Measurements from ENCODE around the gene SLC4A5.

Gene SLC4A5

DNA sequence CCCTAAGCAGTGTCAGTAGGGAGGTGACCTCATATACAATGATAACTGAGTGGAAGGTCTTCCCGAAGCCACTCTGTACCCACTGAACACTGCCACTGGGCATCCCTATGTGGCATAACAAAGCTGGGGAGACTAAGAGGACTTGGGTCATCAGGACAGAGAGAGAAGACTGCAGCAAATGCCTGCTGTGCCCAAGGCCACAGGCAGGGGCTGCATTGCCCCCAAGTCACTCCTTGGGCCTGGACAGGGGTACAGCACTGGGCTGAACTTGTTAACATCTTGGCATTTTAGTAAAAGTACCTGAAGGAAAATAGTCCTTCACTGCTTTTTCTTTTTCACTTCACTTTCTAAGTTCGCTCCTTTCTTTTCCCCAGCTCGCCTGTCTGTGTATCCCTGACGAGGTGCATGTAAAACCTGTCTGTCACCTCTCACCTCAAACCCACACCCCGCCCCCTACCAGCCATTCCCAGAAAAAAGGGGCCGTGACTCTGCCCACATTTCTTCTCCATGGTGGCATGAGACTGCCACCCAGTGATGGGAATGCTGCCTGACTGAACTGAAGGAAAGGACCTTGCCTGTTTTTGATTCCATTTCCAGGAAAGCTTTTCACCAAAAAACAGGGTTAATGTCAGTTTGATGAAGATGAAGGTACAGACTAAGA, 81.9 kb downstream of the SLC4A5 start:
- H3K4me3 ChIP-seq (ENCODE audit: low read depth, low read length): no peak overlapping the region
- TF ChIP-seq, protein P1, sequence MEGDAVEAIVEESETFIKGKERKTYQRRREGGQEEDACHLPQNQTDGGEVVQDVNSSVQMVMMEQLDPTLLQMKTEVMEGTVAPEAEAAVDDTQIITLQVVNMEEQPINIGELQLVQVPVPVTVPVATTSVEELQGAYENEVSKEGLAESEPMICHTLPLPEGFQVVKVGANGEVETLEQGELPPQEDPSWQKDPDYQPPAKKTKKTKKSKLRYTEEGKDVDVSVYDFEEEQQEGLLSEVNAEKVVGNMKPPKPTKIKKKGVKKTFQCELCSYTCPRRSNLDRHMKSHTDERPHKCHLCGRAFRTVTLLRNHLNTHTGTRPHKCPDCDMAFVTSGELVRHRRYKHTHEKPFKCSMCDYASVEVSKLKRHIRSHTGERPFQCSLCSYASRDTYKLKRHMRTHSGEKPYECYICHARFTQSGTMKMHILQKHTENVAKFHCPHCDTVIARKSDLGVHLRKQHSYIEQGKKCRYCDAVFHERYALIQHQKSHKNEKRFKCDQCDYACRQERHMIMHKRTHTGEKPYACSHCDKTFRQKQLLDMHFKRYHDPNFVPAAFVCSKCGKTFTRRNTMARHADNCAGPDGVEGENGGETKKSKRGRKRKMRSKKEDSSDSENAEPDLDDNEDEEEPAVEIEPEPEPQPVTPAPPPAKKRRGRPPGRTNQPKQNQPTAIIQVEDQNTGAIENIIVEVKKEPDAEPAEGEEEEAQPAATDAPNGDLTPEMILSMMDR (IDR thresholded peaks at IDR 0.05; ENCODE audit: low read depth, low read length, missing control alignments): peak; percentile 47
- DNase-seq (ENCODE audit: low read depth): no peak
- in situ Hi-C loops (cut with HindIII; ENCODE audit: low sequenced_read_pairs): no loop called here

DNA sequence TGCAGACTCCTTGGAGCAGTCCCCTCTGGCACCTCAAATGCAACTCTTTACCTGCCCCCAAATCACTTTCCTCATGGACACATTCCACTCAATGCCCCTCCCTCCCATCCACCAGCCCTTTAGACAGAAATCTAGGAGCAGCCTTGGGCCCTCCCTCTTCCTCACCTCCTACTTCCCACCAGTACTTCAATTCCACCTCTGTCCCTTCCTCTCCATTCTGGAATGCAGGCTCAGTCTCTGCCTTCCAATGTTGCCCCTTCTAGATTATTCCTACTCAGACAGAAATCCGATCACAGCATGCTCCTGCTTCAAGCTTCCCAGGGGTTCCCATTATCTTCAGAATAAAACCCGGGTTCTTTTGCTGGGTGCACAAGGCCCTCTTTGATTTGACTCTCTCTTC, 82.7 kb downstream of the SLC4A5 start:
- TF ChIP-seq, protein P1 (IDR thresholded peaks at IDR 0.05; ENCODE audit: low read depth, low read length, missing control alignments): no peak
- DNase-seq (ENCODE audit: low read depth): no peak
- in situ Hi-C loops (cut with HindIII; ENCODE audit: low sequenced_read_pairs): no loop called here
- H3K4me3 ChIP-seq (ENCODE audit: low read depth, low read length): no peak overlapping the region

DNA sequence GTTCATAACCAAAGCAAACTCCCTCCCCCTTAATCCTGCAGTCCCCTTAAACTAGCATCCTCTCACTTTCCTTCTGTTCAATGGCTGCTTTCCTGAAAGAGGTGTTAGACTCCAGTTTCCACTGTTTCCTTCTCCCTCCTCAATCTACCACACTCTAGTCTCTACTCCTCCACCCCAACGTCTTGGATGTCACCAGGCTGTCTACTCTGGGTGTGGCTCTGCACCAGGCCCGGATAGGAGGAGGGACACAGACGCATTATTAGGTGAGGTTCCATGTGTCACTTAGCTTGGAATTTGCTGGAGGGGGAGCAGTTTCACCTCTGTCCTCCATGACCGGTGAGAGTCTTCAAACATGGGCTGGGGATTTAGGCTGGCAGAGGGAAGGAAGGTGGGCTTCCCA, 83.5 kb downstream of the SLC4A5 start:
- TF ChIP-seq, protein P1 (IDR thresholded peaks at IDR 0.05; ENCODE audit: low read depth, low read length, missing control alignments): no peak
- DNase-seq (ENCODE audit: low read depth): no peak
- no peak overlapping the region for H3K4me3 ChIP-seq (ENCODE audit: low read depth, low read length)
- in situ Hi-C loops (cut with HindIII; ENCODE audit: low sequenced_read_pairs): no loop called here

DNA sequence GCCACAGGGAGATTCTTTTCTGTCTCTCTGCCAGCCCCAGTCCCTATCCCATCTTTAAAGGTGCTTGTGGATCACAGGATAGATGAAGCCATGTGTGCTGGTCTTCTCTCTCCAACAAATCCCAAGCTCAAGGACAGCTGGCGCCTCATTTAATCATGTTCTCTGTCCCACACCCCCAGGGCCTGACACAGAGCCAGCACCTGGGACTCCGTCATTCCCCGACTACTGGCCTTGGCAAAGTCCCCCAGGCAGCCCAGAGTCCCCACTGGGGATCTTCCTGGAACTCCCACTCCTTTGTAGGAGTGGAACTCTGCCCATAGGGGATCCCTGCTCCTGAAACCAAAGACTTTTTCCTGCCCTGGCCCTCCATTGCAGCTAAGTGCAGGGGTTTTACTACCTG, 84.0 kb downstream of the SLC4A5 start:
- in situ Hi-C loops (cut with HindIII; ENCODE audit: low sequenced_read_pairs): no loop called here
- no peak for DNase-seq (ENCODE audit: low read depth)
- no peak overlapping the region for H3K4me3 ChIP-seq (ENCODE audit: low read depth, low read length)
- TF ChIP-seq, protein P1 (IDR thresholded peaks at IDR 0.05; ENCODE audit: low read depth, low read length, missing control alignments): no peak

DNA sequence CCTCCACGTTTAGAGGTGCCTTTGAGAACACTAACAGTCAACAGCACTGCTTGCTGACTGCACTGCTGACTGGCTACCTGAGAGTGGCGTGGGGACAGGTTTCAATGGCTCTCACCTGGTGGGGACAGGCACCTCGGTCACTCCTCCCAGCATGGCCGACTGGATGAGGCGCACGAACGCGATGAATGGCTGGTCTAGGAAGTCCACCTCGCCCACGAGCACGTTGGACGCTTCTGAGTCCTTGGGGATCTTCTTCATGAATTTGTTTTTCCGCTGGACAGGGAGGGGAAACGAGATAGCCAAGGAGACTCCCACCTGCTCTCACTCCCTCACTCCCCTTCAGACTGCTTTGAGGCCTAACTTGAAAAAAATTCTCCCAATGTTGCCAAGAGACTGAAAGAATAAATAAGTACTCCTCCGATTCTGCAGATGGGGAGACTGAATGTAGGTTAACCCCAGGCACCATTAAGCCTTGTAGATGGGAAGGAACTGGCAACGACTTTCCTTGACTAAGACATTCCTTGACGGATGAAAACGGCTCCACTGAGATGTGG, 87.5 kb downstream of the SLC4A5 start:
- TF ChIP-seq, protein P1 (IDR thresholded peaks at IDR 0.05; ENCODE audit: low read depth, low read length, missing control alignments): no peak
- no peak for DNase-seq (ENCODE audit: low read depth)
- in situ Hi-C loops (cut with HindIII; ENCODE audit: low sequenced_read_pairs): no loop called here
- H3K4me3 ChIP-seq (ENCODE audit: low read depth, low read length): no peak overlapping the region

DNA sequence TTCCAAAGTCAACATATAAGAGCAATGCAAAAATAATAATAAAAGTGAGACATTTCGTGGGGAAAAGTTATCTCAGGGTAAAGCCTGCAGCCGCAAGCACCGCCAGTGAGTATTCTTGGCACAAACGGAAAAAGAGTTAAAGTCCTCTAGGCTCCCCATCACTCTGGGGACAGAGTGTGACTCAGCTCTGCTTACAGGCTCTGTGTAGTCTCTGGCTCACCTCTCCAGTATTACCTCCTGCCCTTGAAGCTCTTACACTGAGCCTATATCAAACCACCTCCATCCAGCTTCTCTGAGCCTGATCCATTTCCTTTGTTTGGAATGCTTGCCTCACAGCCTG, 89.3 kb downstream of the SLC4A5 start:
- TF ChIP-seq, protein P1 (IDR thresholded peaks at IDR 0.05; ENCODE audit: low read depth, low read length, missing control alignments): no peak
- H3K4me3 ChIP-seq (ENCODE audit: low read depth, low read length): no peak overlapping the region
- no peak for DNase-seq (ENCODE audit: low read depth)
- in situ Hi-C loops (cut with HindIII; ENCODE audit: low sequenced_read_pairs): no loop called here
